Activated CD4-positive, CD25-positive, alpha-beta regulatory T cell treated with anti-CD3 and anti-CD28 coated beads, Interleukin-2, amount 50 U/mL, for 24 hours (primary cell): Measurements from ENCODE around the gene ROPN1L.

Source experiments
- ATAC-seq, 2 donors: fragments of 150-1000 bp; cut with Tn5 transposase; one replicate each; pipeline ENCODE4 v1.10.0; 2021; ENCODE audit warnings: mild to moderate bottlenecking in 1 of 2, moderate library complexity in 1 of 2

ROPN1L gene

DNA sequence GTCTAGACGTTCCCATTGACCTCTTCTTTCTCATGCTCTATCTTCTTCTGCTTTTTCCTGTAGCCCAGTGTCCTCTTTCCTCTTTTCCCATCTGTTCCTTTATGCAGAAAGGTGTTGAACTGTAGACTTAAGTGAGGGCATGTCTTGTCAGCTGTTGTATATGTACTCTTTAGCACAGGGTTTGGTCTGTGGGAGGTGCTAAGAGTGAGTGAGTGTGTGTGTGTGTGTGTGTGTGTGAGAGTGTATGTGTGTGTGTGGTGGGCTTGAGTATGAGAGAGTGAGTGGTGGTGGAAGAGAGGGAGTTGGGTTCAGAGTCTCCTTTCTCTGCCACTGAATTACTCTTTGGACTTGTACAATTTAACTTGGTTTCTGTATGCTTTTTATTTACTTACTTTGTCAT lies 10.3 kb upstream of the ROPN1L start:
- ATAC-seq: no peak

DNA sequence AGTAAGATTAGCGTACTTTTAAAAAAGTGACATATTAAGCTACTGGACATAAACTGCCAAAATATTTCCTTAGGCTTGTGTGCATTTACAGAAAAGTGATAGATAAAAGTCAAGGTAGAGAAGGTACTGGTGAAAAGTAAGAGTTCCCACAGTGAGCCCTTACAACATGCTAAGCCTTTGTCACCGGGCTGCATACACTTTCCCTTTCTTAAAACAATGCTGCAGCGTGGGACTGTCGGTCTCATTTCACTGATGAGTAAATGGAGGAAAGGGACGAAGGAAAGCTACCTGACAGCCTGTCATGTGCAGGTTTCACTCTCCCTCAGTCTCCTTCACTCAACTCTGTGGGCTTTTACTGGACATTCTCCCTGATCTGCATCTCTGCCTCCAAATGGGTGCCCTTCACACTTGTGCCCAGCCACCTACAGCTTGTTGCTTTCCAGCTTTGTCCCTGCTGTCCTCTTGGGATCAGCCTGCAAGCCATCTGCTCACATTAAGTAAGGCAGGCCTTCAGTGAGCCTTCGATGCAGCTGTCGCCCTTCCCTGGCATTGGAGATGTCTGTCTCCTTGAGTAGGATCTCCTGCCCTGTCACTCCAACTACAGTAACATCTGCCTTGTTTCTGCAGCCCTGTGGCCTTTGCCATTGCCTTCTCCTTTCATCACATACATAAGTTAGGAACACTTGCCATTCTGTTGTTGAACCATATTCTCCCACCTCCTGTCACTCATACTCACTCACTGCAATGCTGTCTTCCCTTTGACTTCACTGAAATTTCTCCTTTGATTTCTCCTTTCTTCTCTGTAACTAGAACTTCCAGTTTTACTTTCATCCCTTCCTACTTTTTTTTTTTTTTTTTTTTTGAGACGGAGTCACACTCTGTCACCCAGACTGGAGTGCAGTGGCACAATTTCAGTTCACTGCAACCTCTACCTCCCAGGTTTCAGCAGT lies 9.3 kb upstream of the ROPN1L start:
- no peak for ATAC-seq

DNA sequence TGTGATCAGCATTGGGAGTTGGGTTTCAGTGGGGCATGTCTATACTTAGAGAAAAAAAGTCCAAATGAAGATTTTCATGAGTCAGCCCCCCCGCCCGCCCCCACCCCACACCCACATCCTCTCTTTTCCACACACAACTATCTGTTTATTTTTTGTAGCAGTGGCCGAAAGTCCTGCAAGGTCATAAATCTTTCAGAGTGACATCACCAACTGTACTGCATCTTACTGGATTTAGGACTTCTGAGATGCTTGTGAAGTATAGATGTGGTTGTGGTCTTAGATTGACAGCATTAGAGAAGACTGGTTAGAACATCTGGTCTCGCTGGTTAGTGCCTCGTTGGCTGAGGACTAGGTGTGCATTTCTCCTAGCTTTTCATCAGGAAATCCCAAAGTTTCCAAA lies 7.3 kb upstream of the ROPN1L start:
- no peak for ATAC-seq

DNA sequence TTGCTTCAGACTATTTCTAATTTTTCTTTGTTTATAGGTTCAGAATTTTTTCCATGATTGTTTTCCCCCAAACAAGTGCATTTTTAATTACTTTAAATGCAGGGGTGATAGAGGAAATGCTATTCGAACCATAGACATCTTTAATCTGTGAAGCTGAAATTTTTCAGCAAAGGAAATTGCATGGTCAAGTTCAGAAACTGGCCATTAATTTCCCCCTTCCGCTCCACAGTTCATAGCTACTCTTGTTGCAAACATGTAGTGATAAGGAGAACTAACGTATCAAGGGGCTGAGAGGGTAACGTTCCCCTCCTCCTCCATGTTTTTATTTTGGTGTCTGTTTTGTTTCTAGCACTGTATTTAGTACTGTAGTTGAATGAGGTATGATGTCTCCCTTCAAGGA lies 3.4 kb upstream of the ROPN1L start:
- ATAC-seq: no peak

DNA sequence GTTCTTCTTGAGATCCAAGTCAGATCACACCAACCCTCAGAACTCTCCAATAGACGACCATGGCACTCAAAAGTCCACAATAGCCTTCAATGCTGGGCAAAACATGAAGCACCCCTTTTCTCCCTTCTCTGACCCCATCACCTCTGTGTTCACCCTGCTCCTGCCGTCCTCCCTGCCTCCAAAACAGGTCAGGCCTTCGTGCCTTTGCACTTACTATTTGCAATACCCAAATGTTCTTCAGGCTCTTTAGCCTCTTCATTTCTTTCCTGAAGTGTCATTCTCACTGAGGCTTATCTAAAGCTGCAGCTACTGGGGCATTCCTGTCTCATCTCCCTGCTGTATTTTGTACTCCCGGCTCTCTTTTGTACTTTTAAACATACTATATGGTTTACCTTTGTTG lies 2.0 kb upstream of the ROPN1L start:
- no peak for ATAC-seq

DNA sequence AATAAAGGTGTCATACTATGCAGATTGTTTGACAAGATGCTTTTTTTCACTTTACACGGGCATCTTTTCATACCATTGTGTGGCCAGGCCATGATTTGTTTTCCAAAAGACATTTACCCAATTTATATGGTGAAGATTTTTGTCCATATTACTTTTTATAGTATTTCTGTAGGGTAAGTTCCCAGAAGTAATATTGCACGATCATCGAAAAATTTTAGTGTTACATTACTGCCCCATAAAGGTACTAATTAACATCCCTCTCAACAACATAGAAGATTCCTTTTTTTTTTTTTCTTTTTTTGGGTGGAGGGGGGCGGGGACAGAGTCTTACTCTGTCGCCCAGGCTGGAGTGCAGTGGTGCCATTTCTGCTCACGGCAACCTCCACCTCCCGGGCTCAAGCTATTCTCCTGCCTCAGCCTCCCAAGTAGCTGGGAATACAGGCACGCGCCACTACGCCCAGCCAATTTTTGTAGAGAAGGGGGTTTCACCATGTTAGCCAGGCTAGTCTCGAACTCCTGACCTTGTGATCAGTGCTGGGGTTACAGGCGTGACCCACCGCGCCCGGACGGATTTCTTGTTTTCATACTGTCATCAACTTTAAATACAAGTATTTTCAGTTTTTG lies 1.2 kb upstream of the ROPN1L start:
- ATAC-seq: no peak

DNA sequence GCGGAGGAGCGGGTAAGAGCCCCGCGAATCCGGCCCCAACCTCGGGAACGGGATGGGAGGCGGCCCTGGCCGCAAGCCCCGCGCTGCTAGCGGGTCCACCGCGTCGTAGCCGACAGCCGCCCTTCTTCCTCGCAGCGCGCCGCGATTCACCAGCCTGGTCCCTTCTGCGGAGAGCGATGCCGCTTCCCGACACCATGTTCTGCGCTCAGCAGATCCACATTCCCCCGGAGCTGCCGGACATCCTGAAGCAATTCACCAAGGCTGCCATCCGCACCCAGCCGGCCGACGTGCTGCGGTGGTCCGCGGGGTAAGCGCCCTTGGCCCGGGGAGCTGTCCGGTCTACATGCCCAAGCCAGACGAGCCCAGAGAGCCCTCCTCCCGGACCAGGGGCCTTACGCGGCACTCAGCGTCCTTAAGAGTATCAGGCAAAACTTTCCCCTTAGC lies 335 bp downstream of the ROPN1L start:
- peak; percentile 49 to 51 for ATAC-seq

DNA sequence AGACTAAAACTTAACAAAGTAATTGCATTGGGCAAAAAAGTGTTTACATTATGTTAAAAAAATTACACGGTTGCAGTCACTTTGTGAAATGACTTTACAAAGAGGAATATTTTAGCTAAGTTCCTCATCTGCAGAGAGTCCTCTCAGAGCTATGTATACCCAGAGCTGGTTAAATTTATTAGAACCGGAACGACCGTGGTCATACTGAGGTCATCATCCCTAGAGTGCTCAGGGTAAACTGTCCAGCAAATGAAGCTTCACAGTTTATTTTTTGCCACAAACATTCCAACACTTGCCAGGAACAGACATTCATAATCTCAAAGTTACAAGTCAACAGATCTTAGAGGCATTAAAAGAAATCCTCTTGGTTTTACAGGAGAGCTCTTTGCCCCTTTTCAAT lies 897 bp downstream of the ROPN1L start:
- no peak for ATAC-seq

DNA sequence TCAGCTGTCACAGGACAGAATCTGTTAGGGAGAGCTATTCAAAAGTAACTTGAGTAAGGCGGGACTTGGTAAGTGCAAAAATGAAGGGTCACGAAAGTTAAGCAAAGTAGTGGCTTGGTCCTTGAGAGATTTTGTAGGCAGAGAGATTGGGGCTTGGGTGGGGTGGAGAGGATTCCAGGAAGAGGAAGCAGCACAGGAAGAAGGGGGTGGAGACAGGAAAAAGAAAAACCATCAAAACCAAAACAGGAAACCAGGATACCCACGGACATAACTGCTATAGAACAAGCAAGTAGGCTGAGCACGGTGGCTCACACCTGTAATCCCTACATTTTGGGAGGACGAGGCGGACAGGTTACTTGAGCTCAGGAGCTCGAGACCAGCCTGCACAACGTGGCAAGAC lies 3.7 kb downstream of the ROPN1L start:
- no peak for ATAC-seq

DNA sequence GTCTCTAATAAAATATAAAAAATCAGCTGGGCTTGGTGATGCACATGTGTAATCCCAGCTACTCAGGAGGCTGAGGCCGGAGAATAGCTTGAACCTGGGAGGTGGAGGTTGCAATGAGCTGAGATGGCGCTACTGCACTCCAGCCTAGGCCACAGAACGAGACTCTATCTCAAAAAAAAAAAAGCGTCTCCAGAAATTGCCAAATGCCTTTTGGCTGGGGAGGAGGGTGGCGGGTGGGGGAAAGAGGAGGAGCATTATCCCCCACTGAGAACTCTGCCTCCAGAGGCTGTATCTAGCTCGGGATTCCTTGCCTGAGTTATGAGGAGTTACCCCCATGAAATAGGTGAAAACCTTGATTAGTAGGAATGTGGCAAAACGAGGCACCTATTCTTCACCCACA lies 4.8 kb downstream of the ROPN1L start:
- no peak for ATAC-seq

DNA sequence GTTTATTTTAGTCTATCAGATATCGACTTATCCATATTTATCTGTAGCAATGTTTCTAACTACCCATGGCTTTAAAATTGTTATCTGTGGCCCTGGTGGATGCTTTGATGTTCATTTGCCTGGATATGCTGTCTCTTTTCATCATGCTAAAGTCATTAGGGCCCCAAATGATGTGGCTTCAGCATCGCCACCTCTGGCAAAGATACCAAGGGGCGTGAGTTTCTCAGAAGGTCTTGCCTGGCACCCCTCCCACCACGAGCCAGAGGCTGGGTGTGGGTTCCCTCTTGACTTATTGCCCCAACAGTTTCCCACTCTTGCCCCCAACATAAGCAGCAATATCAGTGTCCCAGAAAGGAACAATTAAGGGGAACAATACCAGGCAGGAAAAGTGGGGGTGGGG lies 5.4 kb downstream of the ROPN1L start:
- no peak for ATAC-seq

DNA sequence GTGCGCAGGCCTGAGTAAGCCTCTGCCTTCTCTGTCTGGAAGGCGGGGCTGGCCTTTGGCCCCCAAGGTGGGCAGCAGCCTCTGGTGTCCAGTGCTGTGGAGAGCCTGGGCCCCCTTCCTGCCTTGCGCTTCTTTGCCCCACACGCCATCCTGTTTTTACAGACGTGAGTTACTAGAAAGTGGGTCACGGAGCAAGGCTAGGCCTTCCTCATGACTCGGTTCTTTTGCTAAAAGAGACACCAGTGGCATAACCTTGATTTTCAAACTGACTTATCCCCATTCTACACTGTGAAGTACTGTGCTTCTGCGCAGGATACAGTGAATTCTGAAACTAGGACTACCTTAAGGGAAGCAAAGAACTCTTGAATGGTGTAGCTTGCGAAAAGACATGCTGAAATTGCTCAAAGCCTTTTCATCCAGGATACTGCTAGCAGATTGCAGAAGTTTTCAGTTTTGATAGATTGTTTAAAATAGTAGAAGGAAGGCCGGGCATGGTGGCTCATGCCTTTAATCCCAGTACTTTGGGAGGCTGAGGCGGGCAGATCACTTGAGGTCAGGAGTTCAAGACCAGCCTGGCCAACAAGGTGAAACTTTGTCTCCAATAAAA lies 7.2 kb downstream of the ROPN1L start:
- no peak for ATAC-seq

DNA sequence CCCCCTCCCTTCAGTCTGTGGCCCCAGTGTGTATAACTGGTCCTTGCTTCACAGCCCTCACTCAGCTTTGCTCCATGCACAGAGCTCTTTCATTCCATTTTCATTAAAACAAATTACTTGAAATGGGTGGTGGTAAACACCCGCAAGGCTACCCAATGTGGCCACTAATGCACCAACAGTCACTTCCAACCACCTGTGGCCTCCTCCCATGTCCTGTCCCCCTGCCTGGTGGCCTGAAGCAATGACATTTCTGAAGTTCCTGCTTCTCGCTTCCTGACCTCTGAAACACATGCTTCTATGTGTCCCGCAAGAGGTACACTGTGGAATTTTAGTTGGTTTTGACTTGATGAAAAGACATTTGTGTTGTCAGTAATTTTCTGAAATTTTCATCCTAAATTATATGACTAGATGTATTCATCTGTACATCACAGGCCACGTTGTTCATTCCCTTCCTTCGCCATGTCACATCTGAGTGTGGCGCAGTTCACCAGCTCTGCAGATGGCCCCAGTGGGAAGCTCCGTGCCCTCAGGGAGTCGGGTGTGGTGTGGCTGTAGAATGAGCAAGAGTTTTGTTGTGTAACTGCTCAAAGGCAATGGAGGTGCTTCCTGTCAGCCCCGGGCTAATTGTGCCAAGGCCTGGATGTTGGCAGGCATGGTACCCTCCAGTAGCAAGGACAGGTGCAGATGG lies 9.6 kb downstream of the ROPN1L start:
- ATAC-seq: no peak

DNA sequence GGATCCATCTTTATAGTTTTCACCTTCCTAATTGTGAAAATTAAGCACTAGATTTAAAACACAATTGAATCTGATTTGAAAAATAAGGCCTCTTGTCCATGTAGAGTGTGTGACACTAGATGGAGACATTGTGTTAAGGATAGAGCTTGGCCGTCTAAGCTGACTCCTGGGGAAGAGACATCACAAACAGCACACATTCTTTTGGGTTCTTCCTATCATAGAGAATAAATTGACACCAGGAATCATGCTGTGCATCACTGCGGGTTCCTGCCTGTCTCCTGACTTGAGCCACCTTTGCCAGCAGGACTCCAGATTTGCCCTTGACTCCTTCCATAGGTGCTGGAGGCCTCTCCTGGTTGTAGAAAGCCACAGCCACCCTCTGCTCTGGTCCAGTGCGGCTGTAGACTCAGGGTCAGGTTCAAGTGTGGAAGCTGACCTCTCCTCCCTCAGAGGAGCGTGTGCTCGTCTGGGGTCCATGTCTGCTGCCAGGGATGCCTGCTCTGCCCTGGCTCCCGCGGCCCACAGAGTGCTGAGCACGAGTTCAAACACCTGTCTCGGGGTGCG lies 11.2 kb downstream of the ROPN1L start:
- ATAC-seq: peak; percentile 64

DNA sequence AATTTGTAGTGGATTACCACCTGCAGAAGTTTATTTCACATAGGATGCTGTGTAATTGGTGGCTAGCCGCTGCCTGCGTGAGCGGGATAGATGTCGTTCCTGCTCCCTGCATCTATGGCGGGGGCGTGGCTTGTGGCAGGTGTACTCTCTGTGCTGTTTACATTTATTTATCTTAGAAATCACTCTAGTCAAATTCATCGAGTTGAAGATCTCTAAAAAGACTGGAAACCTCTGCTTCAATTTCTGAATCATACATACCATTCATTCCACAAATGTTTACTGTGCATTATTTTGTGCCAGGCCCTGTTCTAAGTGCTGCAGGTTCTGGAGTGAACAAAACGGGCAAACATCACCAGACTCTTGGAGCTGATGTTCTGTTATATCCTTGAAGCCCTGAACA lies 11.9 kb downstream of the ROPN1L start:
- ATAC-seq: no peak

DNA sequence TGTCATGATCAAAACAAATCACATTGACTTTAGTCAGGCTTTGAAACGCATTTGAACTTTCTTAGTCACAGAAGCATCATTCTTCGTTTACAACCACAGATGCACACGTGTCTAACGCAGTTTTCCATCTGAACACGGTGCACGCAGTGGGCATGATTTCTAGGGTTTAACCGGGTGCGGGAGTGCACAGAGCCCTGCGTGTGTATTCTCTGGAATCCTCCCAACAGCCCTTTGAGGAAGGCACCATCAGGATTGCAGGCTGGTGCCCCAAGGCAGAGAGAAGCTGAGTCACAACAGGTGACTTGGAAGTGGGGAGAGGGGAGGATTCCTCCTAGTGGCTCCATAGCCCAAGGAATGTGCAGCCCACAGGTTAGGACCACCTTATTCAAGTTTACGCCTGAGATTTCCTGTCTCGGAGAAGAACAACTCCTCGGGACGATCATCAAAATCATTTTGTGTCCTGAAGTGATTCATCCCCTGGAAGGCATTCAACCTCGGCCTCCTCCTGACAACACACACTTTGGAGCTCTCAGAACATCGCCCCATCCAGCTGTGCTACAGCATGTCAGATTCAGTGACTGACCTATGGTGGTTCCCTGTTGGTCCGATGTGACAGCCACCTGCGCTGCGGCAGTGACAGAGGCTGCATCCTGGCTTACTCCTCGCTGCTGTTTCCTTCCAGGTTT lies 13.1 kb downstream of the ROPN1L start:
- no peak for ATAC-seq

DNA sequence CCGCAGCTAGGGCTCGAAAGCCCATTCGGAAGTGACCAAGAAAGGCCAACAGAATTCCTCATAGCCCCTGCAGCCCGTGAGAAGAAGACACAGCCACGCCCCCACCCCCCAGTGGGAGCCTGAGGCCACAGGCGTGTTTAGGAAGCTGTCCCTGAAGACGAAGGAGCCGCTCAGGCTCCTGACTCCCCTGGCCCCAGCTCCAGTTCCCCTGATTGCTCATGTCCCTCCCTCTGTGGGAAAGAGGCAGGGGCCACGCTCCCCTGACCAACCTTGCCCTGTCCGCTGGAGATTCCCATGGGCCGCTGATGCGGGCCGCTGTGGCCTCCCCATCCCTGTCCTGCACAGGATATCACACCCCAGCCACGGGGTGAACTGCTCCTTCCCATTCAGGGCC lies 13.6 kb downstream of the ROPN1L start:
- no peak for ATAC-seq

DNA sequence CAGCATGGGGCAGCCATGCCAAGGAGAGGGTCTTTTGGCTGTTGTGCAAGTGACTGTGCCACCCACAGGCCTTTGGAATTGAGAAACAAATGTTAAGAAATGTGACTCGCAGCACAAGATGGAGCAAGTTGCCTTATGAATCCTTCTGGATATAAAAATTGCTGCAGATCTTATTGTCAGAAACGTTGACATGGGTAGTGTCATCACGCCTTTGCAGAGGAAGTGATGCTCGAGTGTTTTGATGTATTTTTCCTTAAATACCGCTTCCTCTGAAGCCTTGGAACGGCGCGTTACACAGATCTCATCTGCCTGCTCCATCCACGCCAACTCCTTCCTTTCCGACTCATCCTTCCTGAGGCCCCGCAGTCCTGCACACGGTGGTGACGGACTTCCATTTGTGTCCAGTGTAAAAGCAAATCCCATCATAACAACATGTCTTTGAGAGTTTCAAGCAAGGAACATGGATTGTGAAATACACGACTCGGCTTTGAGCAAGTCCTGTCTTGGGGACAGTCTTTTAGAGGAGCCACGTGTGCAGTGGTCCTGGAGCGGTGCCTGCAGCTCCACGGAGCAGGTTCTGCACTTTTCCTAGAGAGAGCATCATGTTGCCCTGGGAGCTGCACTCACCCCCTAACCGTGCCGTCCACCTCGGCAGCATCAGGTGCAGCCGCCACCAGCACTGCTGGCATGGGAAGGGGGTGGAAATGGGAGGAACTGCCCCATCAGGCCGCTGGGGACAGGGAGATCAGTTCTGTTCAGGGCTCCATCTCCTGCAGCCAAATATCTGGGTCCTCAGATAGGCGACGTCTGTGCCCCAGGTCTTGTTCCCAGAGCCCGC lies 15.1 kb downstream of the ROPN1L start:
- no peak for ATAC-seq

DNA sequence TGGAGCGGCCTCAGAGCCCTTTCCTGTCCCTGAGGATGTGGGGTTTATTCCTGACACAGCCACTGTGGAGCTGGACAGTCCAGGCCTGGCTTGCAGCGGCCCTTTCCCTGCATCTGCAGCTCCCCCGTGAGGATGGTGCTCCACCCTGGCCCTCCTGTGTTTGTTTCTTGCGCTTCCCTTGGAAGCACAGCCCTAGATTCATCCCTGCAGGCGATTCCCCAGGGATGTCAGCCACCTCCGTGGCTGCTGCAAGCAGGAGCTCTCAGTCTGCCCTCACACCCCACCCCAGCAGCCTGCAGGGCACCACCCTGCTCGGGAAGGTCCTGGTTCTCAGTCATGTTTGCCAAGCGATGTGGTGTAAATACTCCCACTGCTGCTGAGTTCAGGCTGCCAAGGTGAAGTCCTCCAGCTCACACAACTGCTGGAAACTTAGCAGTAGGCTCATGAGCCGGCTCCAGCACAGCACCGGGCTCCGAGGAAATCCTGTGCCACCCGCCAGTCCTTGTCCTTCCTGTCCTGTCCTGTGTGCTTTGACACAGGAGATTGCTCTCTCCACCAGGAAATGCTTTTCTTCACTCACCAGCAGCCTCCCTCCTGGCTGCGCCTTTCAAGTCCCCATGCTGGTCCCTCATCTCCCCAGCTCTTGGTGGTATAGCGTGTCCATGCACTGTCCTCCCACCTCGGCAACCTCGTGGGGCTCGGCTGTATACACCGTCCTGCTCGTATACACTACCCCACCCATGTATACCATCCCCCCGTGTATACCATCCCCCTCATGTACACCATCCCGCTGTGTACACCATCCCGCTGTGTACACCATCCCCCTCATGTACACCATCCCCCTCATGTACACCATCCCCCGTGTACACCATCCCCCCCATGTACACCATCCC lies 16.2 kb downstream of the ROPN1L start:
- no peak for ATAC-seq
